Activated CD4-positive, alpha-beta T cell treated with anti-CD3 and anti-CD28 coated beads for 24 hours (primary cell): ENCODE measurements around the gene EFHD2.
"Not testable (repeated sequence)": the region's sequence is repeated elsewhere in the genome, so short reads cannot be mapped to it uniquely, and the experiment has no call there.

Experiments used
- DNase-seq, 2 donors: peaks; one replicate each; pipeline ENCODE4 v3.0.0-alpha.2; 2020; ENCODE audit warnings: low read depth in 2 of 2

EFHD2 gene

GRCh38 chr1:15388201-15388880 is 21.3 kb upstream of the EFHD2 start:
- no peak for DNase-seq

DNA sequence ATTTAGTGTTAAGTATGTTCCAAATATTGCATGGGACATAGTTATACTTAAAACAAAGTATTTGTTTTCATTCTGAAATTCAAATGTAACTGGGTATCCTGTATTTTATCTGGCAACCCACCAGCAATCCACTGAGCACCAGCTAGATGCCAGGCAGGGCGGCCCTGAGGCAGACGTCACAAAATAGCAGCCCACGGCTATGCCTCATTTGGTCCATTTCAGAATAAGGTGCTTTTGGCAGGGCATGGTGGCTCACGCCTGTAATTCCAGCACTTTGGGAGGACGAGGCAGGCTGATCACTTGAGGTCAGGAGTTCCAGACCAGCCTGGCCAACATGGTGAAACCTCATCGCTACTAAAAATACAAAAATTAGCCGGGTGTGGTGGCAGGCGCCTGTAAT is 19.9 kb upstream of the EFHD2 start:
- not testable (repeated sequence) for DNase-seq

DNA sequence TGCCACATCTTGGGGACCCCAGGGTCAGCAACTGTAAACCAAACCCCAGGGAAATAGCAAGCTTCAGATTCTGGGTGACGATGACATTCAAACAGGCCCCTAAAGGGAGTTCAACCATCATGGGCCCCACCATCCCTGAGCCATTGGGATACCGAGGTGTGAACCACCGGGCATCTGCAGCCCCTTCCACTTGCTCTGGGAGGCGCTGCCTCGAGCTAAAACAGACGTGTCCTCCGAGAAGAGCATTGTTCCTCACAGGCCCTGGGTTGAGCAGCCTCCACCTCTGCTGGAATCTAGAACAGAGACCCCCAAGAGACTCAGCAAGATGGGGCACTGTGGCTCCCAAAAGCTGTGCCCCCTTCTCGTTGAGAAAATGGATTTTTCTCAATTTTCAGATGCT is 19.0 kb upstream of the EFHD2 start:
- no peak for DNase-seq

- no peak for DNase-seq
These were observed 18.3 kb upstream of the EFHD2 start for GRCh38 chr1:15391366-15391765.

GRCh38 chr1:15393475-15394257 is 16.0 kb upstream of the EFHD2 start:
- no peak for DNase-seq

GRCh38 chr1:15394258-15394690 is 15.4 kb upstream of the EFHD2 start:
- DNase-seq, result no peak

- DNase-seq, result no peak
These were observed 12.5 kb upstream of the EFHD2 start for GRCh38 chr1:15397236-15397635.

GRCh38 chr1:15399710-15400109 is 10.0 kb upstream of the EFHD2 start:
- no peak for DNase-seq

GRCh38 chr1:15400627-15401026 is 9.1 kb upstream of the EFHD2 start:
- no peak for DNase-seq

GRCh38 chr1:15401391-15402055 is 8.2 kb upstream of the EFHD2 start:
- no peak for DNase-seq

DNA sequence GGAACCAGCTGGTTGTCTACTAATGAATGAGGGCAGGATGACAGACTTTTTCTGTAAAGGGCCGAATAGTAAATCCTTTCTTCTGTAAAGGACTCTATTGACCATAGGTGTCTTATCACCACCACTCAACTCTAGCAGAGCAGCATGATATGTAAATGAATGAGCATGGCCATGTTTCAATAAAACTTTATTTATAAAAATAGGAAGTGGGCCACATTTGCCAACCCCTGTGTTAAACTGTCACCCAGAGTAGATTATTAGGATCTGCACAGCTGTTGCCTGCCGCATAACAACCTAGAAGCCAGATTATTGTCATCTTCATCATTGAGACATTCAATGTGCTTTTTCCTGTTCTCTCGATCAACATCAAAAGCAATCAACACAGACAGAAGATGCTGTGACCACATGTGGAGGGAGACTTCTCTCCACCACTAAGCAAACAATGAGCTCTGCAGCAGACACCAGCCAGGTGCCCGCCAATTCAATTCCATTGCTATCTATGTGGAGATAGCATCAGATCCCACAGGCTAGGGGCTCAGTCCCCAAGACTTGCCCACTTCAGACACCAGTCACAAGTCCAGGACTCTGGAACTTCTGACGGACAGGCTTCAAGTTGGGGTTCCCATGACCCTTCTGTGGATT is 6.8 kb upstream of the EFHD2 start:
- no peak for DNase-seq

DNA sequence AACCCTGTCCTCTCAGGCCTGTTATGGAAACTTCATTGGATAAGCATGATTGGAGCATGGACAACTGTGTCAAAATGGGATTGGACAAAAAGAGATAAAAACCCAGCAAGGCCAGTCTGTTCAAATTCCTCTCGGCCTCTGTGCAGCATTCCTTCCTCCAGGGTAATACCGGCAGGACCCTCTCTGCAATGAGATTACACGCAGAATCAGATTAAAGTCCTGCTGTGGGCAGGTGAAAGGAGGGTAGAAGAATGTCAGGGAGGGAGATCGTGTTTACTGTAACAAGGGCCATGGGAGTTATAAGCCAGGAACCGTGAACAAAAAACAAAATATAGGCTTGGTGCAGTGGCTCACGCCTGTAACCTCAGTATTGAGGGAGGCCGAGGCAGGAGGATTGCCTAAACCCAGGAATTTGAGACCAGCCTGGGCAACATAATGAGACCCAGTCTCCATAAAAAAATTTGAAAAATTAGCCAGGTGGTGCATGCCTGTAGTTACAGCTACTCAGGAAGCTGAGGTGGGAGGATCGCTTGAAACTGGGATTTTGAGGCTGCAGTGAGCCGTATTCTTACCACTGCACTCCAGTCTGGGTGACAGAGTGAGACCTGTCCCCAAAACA is 5.6 kb upstream of the EFHD2 start:
- DNase-seq, result no peak

DNA sequence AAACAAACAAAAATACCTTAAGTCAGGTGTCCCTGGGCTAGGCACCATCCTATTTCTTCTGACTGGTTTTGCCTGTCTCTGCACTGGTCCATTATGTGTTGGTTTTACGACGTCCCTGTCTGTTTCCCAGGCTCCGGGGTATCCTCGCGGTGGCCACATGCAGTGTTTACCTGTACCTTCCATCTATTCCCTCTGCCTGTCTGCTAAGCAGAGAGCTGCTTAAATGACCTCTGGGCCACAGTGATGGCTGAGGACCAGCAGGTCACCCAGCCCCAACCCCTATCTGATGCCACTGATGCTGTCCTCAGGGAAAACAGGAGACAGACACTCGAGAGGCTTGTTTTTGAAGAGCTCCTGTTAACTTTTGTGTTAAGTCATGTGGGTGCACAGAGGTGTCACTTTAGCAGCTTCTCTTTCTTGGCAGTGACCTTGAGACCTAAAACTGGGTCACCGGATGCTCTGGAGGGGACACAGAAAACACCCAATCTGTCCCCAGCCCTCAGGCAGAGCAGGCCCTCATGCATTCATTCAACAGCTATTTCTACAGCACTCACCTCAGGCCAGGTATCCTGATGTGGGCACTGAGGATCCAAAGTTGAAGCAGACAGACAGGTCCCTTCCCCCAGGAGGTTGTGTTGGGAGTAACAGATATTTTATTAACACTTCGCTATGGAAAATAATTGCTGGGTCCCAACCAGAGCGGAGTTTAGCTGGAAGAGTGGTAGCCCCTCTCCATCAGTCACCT is 4.4 kb upstream of the EFHD2 start:
- DNase-seq, result no peak

- no peak for DNase-seq
These were observed 2.8 kb upstream of the EFHD2 start for GRCh38 chr1:15406614-15407559.

DNA sequence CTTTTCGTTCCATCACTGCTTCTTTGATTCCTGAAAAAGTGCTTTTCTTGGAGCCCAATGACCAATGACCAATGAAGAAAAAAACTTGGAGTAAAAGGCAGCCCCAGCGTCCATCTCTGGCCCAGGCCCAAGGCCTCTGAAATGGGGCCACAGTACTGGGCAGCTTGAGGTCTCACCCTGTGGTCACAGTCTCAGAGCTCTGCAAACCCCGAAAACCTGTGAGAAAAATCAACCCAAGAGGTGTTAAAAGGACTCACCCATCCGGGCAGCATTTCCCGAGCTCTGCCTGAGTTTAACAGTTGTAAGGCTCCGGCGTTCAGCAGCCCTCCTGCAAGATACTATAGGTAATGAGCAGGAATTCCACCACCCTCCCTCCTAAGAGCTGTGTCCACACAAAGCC is 2.1 kb upstream of the EFHD2 start:
- DNase-seq, result no peak

DNA sequence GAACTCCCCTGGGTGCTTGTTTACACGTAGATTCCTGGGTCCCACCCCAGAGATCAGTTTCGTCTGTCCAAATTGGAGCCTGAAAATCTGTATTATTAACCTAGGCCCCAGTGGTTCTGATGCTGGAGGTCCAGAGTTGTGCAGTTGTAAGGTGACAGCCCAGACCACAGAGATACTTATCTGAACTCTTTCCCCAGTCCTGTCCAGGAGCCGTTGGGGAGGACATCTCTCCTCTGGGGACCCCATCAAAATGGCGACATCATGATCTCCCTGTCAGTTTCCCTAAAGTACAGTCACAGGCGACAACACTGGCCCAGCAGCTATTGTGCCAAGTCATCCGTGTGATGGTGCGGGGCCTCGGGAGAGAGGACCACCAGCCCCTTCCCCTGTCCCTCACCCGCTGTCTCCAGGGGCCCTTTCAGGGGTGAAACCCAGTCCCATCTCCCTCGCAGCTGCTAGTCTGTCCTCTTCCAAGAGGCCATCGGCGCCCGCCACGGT is 749 bp upstream of the EFHD2 start:
- no peak for DNase-seq

GRCh38 chr1:15410223-15410883 is 665 bp downstream of the EFHD2 start:
- DNase-seq, result no peak

GRCh38 chr1:15410884-15411245 is 1.2 kb downstream of the EFHD2 start:
- DNase-seq, result no peak

GRCh38 chr1:15411593-15412137 is 2.0 kb downstream of the EFHD2 start:
- no peak for DNase-seq
